ENCODE data around the gene HACD4.
"Not testable (repeated sequence)": the region's sequence is repeated elsewhere in the genome, so short reads cannot be mapped to it uniquely, and the experiment has no call there.

Gene HACD4

DNA sequence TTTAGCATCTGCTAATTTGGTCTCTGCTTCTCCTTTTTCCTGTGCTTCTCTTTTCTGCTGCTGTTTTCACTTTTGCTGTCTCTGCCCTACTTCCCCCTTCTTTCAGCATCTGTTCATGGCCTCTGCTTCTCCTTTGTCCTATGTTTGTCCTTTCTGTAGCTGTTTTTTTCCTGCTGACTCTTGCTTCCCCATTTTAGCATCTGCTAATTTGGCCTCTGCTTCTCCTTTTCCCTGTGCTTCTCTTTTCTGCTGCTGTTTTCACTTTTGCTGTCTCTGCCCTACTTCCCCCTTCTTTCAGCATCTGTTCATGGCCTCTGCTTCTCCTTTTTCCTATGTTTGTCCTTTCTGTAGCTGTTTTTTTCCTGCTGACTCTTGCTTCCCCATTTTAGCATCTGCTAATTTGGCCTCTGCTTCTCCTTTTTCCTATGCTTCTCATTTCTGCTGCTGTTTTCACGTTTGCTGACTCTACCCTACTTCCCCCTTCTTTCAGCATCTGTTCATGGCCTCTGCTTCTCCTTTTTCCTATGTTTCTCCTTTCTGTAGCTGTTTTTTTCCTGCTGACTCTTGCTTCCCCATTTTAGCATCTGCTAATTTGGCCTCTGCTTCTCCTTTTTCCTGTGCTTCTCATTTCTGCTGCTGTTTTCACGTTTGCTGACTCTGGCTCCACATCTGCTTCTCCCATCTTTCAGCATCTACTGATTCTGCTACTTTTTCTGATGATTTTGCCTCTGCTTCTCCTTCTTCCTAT, 57.1 kb downstream of the HACD4 start:
- not testable (repeated sequence) for DNase-seq (ENCODE audit: low read depth, low spot score); H3K27ac ChIP-seq

DNA sequence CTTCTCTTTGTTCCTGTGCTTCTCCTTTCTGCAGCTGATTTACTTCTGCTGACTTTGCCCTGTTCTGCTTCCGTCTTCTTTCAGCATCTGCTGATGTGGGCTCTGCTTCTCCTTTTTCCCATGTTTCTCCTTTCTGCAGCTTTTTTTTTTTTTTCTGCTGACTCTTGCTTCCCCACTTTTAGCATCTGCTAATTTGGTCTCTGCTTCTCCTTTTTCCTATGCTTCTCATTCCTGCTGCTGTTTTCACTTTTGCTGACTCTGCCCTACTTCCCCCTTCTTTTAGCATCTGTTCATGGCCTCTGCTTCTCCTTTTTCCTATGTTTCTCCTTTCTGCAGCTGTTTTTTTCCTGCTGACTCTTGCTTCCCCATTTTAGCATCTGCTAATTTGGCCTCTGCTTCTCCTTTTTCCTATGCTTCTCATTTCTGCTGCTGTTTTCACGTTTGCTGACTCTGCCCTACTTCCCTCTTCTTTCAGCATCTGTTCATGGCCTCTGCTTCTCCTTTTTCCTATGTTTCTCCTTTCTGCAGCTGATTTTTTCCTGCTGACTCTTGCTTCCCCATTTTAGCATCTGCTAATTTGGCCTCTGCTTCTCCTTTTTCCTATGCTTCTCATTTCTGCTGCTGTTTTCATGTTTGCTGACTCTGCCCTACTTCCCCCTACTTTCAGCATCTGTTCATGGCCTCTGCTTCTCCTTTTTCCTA, 58.0 kb downstream of the HACD4 start:
- DNase-seq (ENCODE audit: low read depth, low spot score); H3K27ac ChIP-seq: not testable (repeated sequence)

DNA sequence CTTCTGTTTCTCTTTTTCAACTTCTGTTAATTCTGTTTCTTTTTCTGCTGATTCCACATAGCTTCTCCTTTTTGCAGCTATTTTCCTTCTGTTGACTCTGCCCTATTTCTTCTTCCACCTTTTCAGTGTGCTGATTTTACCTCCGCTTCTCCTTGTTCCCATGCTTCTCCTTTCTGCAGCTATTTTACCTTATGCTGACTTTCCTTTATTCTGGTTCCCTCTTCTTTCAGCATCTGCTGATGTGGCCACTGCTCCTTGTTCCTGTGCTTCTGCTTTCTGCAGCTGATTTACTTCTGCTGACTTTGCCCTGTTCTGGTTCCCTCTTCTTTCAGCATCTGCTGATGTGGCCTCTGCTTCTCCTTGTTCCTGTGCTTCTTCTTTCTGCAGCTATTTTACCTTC, 58.8 kb downstream of the HACD4 start:
- no peak overlapping the region for H3K27ac ChIP-seq
- DNase-seq (ENCODE audit: low read depth, low spot score) = no peak

DNA sequence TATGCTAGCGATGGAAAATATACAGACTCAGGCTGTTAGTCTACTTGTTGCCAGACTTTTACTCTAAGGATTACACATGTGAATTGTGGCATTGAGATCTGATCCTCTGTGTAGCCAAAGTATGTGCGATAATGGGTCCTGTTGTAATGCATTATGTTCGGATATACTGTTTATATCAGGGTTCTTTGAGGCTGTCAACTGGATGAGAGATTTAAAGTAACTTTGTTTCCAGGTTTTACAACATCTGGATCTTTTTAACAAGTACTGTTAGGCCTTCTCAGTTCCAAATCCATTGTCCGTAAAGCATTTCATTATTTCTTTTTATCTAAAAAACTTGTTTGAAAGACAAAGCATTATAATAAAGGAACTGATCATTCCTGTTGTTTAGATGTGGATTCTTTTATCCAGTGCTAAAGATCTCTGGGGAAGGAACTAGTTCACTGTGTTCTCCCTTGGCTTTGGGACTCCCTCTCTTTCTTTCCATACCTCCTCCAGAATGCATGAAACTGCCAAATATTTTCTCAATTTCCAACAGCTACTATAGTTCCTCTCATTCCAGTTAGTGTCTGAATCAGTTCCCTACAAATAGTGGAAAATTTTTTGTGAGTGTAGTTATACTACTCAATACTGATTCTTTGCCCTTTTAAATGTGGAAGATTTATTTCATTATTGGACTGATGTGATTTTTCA, 68.8 kb downstream of the HACD4 start:
- no peak for DNase-seq (ENCODE audit: low read depth, low spot score)
- H3K27ac ChIP-seq = no peak overlapping the region

DNA sequence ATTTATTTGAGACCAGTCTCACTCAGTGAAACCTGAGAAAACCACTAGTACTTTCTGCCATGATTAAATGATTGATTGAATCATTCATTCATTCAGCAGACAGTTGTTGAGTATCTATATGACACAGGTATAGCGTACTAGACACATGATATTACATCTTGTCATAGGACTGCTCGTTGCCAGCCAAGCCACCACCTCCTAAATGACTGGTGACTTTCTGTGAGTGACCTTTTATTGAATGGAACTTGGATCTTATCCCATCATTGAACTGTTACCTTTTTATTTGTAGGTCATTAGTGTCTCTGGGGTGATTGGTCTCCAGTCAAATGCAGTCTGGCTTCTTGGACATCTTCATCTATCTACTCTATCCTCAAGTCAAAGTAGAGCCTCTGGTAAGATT, 80.7 kb downstream of the HACD4 start:
- H3K27ac ChIP-seq = no peak overlapping the region
- no peak for DNase-seq (ENCODE audit: low read depth, low spot score)

All from epithelial cell of prostate (primary cell).